HepG2 (cell line): ENCODE measurements around the gene KANK3. TPM values are rescaled to one million over a fixed set of nuclear protein-coding genes. Genes with fewer than 3 reads are reported as not detected.

Experiments
- ATAC-seq: fragments of 200-7000 bp; cut with Tn5 transposase; 3 replicates; pipeline ENCODE4 v1.9.1; 2020; ENCODE audit warnings: mild to moderate bottlenecking, moderate library complexity
- BruUV-seq: library from RNA; stranded (reverse); fragments of 400-500 nt; replicated peaks from 2 replicates; lab custom pipeline; 2021; lab: Mats Ljungman, UMichigan
- CTCF ChIA-PET: fragments of 300-600 bp; formaldehyde crosslinking; extraction: SDS; loops from one replicate; lab custom pipeline; 2021; ENCODE audit warnings: low total read pairs, inconsistent platforms, low intra/inter-chr PET ratio; lab: Yijun Ruan, JAX
- POLR2A ChIA-PET: fragments of 350-600 bp; sonication (Branson Sonifier 250); formaldehyde crosslinking; loops from one replicate; lab custom pipeline; 2020; ENCODE audit warnings: antibody characterized with exemption, inconsistent platforms; lab: Yijun Ruan, JAX
- DNase-seq: peaks from one replicate; pipeline ENCODE4 v3.0.0-alpha.2; 2015; ENCODE audit warnings: low spot score
- FAIRE-seq: peaks from 3 replicates; lab custom pipeline; 2011; peaks lifted over from hg19 to GRCh38; lab: Jason Lieb, UNC
- H2AFZ ChIP-seq: one replicate; pipeline ENCODE4 v1.6.1; 2011; ENCODE audit warnings: low read length, inconsistent platforms
- H3K27ac ChIP-seq: fragments of 300-600 bp; 3 replicates; pipeline ENCODE4 v1.8.0; 2011; ENCODE audit warnings: mixed run types, mild to moderate bottlenecking, mixed read lengths, low read length, inconsistent platforms; ENCODE audit not compliant: insufficient read depth; ENCODE audit errors: extremely low read length
- H3K27me3 ChIP-seq, 2 experiments: fragments of 200-600 bp in 1 of 2; 2 replicates in 1 of 2; 3 replicates in 1 of 2; pipeline versions ENCODE4 v1.6.0 to v1.8.0; 2011; ENCODE audit warnings: low read length in 2 of 2, mild to moderate bottlenecking in 2 of 2, moderate library complexity in 2 of 2, inconsistent platforms in 1 of 2; ENCODE audit not compliant: insufficient read depth in 2 of 2, control insufficient read depth in 1 of 2
- H3K36me3 ChIP-seq, 2 experiments: fragments of 200-600 bp in 1 of 2; replicated peaks in 1 of 2; 2 replicates in 1 of 2; 3 replicates in 1 of 2; pipeline versions ENCODE4 v1.5.1 to v1.8.0; 2011; ENCODE audit warnings: low read length in 2 of 2, inconsistent platforms in 1 of 2; ENCODE audit not compliant: insufficient read depth in 2 of 2, control insufficient read depth in 1 of 2
- H3K4me1 ChIP-seq: 2 replicates; pipeline ENCODE4 v1.5.1; 2012; ENCODE audit warnings: low read length, inconsistent platforms; ENCODE audit not compliant: insufficient read depth
- H3K4me2 ChIP-seq: 2 replicates; pipeline ENCODE4 v1.6.0; 2011; ENCODE audit warnings: low read depth, low read length, inconsistent platforms
- H3K4me3 ChIP-seq, 3 experiments: fragments of 200-600 bp in 1 of 3; sonication (generic), shearing (Covaris generic) in 1 of 3; replicated peaks in 1 of 3; 2 replicates each; pipeline ENCODE4 v1.5.1; 2011 to 2016; ENCODE audit warnings: low read length in 3 of 3, inconsistent platforms in 2 of 3, low read depth in 2 of 3, mild to moderate bottlenecking in 2 of 3, control low read depth in 1 of 3, mixed read lengths in 1 of 3; ENCODE audit not compliant: insufficient read depth in 1 of 3
- H3K79me2 ChIP-seq: one replicate; pipeline ENCODE4 v1.6.1; 2011; ENCODE audit warnings: low read length, inconsistent platforms; ENCODE audit not compliant: insufficient read depth
- H3K9ac ChIP-seq: 2 replicates; pipeline ENCODE4 v1.6.0; 2011; ENCODE audit warnings: mild to moderate bottlenecking, low read depth, low read length, inconsistent platforms; ENCODE audit not compliant: insufficient read depth
- H3K9me3 ChIP-seq: 2 replicates; pipeline ENCODE4 v1.5.1; 2012; ENCODE audit warnings: mild to moderate bottlenecking, low read length
- H4K20me1 ChIP-seq: 2 replicates; pipeline ENCODE4 v1.6.0; 2011; ENCODE audit warnings: inconsistent platforms, mild to moderate bottlenecking, low read length, moderate library complexity; ENCODE audit not compliant: insufficient read depth
- AKAP8 ChIP-seq: sonication (generic); formaldehyde crosslinking; IDR thresholded peaks from 2 replicates; pipeline ENCODE4 v1.5.1; 2020; ENCODE audit warnings: mild to moderate bottlenecking, missing genetic modification reagents
- CC2D1A ChIP-seq: sonication (generic); formaldehyde crosslinking; IDR thresholded peaks from 2 replicates; pipeline ENCODE4 v1.8.1; 2023; ENCODE audit warnings: mild to moderate bottlenecking, missing genetic modification reagents
- ERF ChIP-seq: IDR thresholded peaks from 2 replicates; pipeline ENCODE4 v1.6.1; 2018; ENCODE audit warnings: missing biosample characterization, missing genetic modification reagents
- FOSL2 ChIP-seq: sonication (generic); formaldehyde crosslinking; IDR thresholded peaks from 2 replicates; pipeline ENCODE4 v1.4.0; 2020; ENCODE audit warnings: missing genetic modification reagents
- HDAC2 ChIP-seq: sonication (generic); formaldehyde crosslinking; IDR thresholded peaks from 2 replicates; pipeline ENCODE4 v1.4.0; 2020; ENCODE audit warnings: missing genetic modification reagents
- HDAC6 ChIP-seq: fragments of 200-600 bp; sonication (generic); IDR thresholded peaks from 2 replicates; pipeline ENCODE4 v1.7.0; 2017; ENCODE audit warnings: mild to moderate bottlenecking, antibody characterized with exemption, low read length, low read depth
- HMG20A ChIP-seq: IDR thresholded peaks from 2 replicates; pipeline ENCODE4 v1.6.1; 2016; ENCODE audit warnings: borderline replicate concordance
- NR1H2 ChIP-seq: sonication (generic); formaldehyde crosslinking; IDR thresholded peaks from 2 replicates; pipeline ENCODE4 v1.8.1; 2022; ENCODE audit warnings: low read depth, missing genetic modification reagents, borderline replicate concordance
- POLR2G ChIP-seq: fragments of 200-400 bp; formaldehyde crosslinking; IDR thresholded peaks from 2 replicates; pipeline ENCODE4 v1.6.1; 2018; ENCODE audit warnings: mild to moderate bottlenecking, low read depth, low read length, moderate library complexity
- SATB2 ChIP-seq: sonication (generic); formaldehyde crosslinking; IDR thresholded peaks from 2 replicates; pipeline ENCODE4 v1.5.0; 2020; ENCODE audit warnings: missing genetic modification reagents
- SKI ChIP-seq: fragments of 450-650 bp; IDR thresholded peaks from one replicate; pipeline ENCODE4 v1.6.1; 2018; ENCODE audit warnings: mild to moderate bottlenecking; ENCODE audit not compliant: partially characterized antibody
- ZMAT3 ChIP-seq: sonication (generic); formaldehyde crosslinking; conservative IDR thresholded peaks from 2 replicates; pipeline ENCODE4 v1.7.0; 2021; ENCODE audit warnings: missing genetic modification reagents
- ZNF10 ChIP-seq: sonication (generic); formaldehyde crosslinking; IDR thresholded peaks from 2 replicates; pipeline ENCODE4 v1.4.0; 2020; ENCODE audit warnings: mild to moderate bottlenecking, low read depth, missing genetic modification reagents, borderline replicate concordance
- ZNF331 ChIP-seq: sonication (generic); formaldehyde crosslinking; IDR thresholded peaks from 2 replicates; pipeline ENCODE4 v1.4.0; 2020; ENCODE audit warnings: missing genetic modification reagents
- ZNF430 ChIP-seq: sonication (generic); formaldehyde crosslinking; IDR thresholded peaks from 2 replicates; pipeline ENCODE4 v1.9.0; 2021; ENCODE audit warnings: mild to moderate bottlenecking, missing genetic modification reagents
- ZNF598 ChIP-seq: sonication (generic); formaldehyde crosslinking; IDR thresholded peaks from 2 replicates; pipeline ENCODE4 v1.5.1; 2020; ENCODE audit warnings: mild to moderate bottlenecking, missing genetic modification reagents, borderline replicate concordance
- ZNF841 ChIP-seq: sonication (generic); formaldehyde crosslinking; IDR thresholded peaks from 2 replicates; pipeline ENCODE4 v1.8.1; 2023; ENCODE audit warnings: missing genetic modification reagents, borderline replicate concordance
- WGBS: methylation state at CpG from one replicate; pipeline ENCODE4 v1.1.6; 2017; ENCODE audit warnings: low lambda C conversion rate; 5-methylcytosine and 5-hydroxymethylcytosine counted together
- in situ Hi-C: cut with HindIII; loops from 2 replicates; pipeline ENCODE4 v1.10.0; 2017; ENCODE audit warnings: low pct_unique_long_range_greater_than_20kb; ENCODE audit not compliant: extremely low pct_ligation_motif_present
- intact Hi-C: fragments of 100-400 bp; cut with micrococcal nuclease; formaldehyde crosslinking; loops from one replicate; pipeline ENCODE4 v1.10.0; 2022; ENCODE audit not compliant: unreplicated experiment
- polyA plus RNA-seq, 8 experiments: library from polyadenylated mRNA; depleted of rRNA in 3 of 8; stranded (reverse) in 7 of 8; unstranded in 1 of 8; fragments of >200 nt; fragmentation: Illumina TruSeq in 4 of 8; extraction: Trizol in 4 of 8; gene quantifications; 2 replicates each; pipeline versions ENCODE4 v1.2.1 to v1.2.3, GENCODE V29; 2011 to 2016; ENCODE audit warnings: low read depth in 4 of 8, missing spikeins in 1 of 8, mixed read lengths in 1 of 8; ENCODE audit not compliant: insufficient read depth in 1 of 8
- total RNA-seq, 5 experiments: library from RNA; depleted of rRNA; stranded (reverse); fragments of >200 nt; fragmentation: Illumina TruSeq; extraction: Trizol; gene quantifications; 2 replicates each; pipeline ENCODE4 v1.2.3, GENCODE V29; 2016; ENCODE audit warnings: low read depth in 1 of 5
- TF ChIP-seq, protein P1 (sequence below): IDR thresholded peaks from 2 replicates; pipeline ENCODE4 v1.6.1; 2016; ENCODE audit warnings: missing compliant biosample characterization, missing genetic modification reagents, borderline replicate concordance
- TF ChIP-seq, protein P2 (sequence below): sonication (generic); formaldehyde crosslinking; IDR thresholded peaks from 2 replicates; pipeline ENCODE4 v1.8.1; 2023; ENCODE audit warnings: mild to moderate bottlenecking, missing genetic modification reagents
- TF ChIP-seq, protein P3 (sequence below): sonication (generic); formaldehyde crosslinking; IDR thresholded peaks from 2 replicates; pipeline ENCODE4 v1.8.0; 2022; ENCODE audit warnings: missing genetic modification reagents, low read depth, mild to moderate bottlenecking, borderline replicate concordance
- TF ChIP-seq, protein P4 (sequence below): sonication (generic); formaldehyde crosslinking; IDR thresholded peaks from 2 replicates; pipeline ENCODE4 v1.4.0; 2020; ENCODE audit warnings: missing genetic modification reagents, low read depth, mild to moderate bottlenecking, borderline replicate concordance

The KANK3 gene
- total and polyA plus RNA-seq, 2 of the 13 experiments (the other 11 are each of a cell fraction or from before 2014, with no cell fraction given) = 0.15 to 0.20 TPM

GRCh38 chr19:8367327-8368001 lies 24.4 kb upstream of the KANK3 start:
- WGBS = 59% methylated on average over 23 of the region's 23 CpGs
- ChIA-PET POLR2A (interaction anchor here (1.1 to 1.7 kb wide), 4 partner anchors 9 to 56 kb away, joined by 3 to 8 read pairs (median 4); partner anchors contain the start of gene RAB11B), CTCF (no interaction called here)
- DNase-seq = no peak
- no peak for FAIRE-seq
- no peak overlapping the region for H2AFZ ChIP-seq
- H3K36me3 ChIP-seq = peaks cover 0 to 5% of the 10 kb centered on the region in 2 experiments; a peak in 1 of 5 replicates
- intact Hi-C loops = no loop called here
- H3K27me3 ChIP-seq = peaks cover 0 to 3% of the 10 kb centered on the region in 2 experiments; a peak in 1 of 5 replicates
- BruUV-seq = no TSS peak
- H3K4me3 ChIP-seq = peak overlapping the region in 1 of 3 experiments; percentile 2; a peak in 1 of 6 replicates
- peaks cover 65% of the 10 kb centered on the region for H3K4me1 ChIP-seq
- ATAC-seq = no peak
- H3K4me2 ChIP-seq = peak overlapping the region; percentile 28; the same call in 1 of the 2 replicates
- no peaks in the 10 kb centered on the region for H3K79me2 ChIP-seq
- in situ Hi-C loops = no loop called here
- H3K9me3 ChIP-seq = no peaks in the 10 kb centered on the region
- no peak overlapping the region for H3K27ac ChIP-seq
- H3K9ac ChIP-seq = no peak overlapping the region
- H4K20me1 ChIP-seq = no peaks in the 10 kb centered on the region
- TF ChIP-seq POLR2G (0 out of 2 replicates have a peak, but pooled peaks have one; percentile 14), ZNF430 (CRISPR knock-in tag) (no peak), SATB2 (CRISPR knock-in tag) (no peak), SKI (peak; percentile 43), ZNF10 (CRISPR knock-in tag) (no peak), ZNF841 (no peak), HDAC6 (no peak), CC2D1A (CRISPR knock-in tag) (no peak), FOSL2 (CRISPR knock-in tag) (no peak), AKAP8 (CRISPR knock-in tag) (no peak), HDAC2 (CRISPR knock-in tag) (no peak), ERF (CRISPR knock-in tag) (no peak), ZNF331 (CRISPR knock-in tag) (no peak), ZMAT3 (CRISPR knock-in tag) (no peak), NR1H2 (CRISPR knock-in tag) (no peak), ZNF598 (no peak), HMG20A (no peak)
- TF ChIP-seq, protein P1, sequence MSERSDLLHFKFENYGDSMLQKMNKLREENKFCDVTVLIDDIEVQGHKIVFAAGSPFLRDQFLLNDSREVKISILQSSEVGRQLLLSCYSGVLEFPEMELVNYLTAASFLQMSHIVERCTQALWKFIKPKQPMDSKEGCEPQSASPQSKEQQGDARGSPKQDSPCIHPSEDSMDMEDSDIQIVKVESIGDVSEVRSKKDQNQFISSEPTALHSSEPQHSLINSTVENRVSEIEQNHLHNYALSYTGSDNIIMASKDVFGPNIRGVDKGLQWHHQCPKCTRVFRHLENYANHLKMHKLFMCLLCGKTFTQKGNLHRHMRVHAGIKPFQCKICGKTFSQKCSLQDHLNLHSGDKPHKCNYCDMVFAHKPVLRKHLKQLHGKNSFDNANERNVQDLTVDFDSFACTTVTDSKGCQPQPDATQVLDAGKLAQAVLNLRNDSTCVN (CRISPR knock-in tag) = no peak
- TF ChIP-seq, protein P2, sequence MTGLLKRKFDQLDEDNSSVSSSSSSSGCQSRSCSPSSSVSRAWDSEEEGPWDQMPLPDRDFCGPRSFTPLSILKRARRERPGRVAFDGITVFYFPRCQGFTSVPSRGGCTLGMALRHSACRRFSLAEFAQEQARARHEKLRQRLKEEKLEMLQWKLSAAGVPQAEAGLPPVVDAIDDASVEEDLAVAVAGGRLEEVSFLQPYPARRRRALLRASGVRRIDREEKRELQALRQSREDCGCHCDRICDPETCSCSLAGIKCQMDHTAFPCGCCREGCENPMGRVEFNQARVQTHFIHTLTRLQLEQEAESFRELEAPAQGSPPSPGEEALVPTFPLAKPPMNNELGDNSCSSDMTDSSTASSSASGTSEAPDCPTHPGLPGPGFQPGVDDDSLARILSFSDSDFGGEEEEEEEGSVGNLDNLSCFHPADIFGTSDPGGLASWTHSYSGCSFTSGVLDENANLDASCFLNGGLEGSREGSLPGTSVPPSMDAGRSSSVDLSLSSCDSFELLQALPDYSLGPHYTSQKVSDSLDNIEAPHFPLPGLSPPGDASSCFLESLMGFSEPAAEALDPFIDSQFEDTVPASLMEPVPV = no peak
- TF ChIP-seq, protein P3, sequence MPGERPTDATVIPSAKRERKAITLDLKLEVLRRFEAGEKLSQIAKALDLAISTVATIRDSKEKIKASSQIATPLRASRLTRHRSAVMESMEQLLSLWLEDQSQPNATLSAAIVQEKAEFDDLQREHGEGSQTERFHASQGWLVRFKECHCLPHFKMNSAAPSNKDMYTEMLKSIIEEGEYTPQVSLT (CRISPR knock-in tag) = no peak
- TF ChIP-seq, protein P4, sequence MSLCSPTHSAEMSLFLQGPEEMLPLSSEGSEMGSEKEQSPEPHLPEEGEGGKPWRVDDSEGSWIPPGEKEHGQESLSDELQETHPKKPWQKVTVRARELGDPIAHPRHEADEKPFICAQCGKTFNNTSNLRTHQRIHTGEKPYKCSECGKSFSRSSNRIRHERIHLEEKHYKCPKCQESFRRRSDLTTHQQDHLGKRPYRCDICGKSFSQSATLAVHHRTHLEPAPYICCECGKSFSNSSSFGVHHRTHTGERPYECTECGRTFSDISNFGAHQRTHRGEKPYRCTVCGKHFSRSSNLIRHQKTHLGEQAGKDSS (CRISPR knock-in tag) = no peak
